ENCODE results near the gene FADS6. TPM values are rescaled to one million over a fixed set of nuclear protein-coding genes. Genes with fewer than 3 reads are reported as not detected.
A peak's percentile ranks its signal among the peaks of the same experiment; 100 is the strongest.
"Not testable (repeated sequence)": the region's sequence is repeated elsewhere in the genome, so short reads cannot be mapped to it uniquely, and the experiment has no call there.

FADS6 gene
- total RNA-seq, 1 experiment from 2014 or later, result 1.2 TPM

GRCh38 chr17:74909097-74909496, 15.7 kb upstream of the FADS6 start:
- not testable (repeated sequence) for H3K4me2 ChIP-seq (ENCODE audit: insufficient read depth, insufficient read length, low read length); H3K9me3 ChIP-seq (ENCODE audit: control insufficient read depth, low read depth, low read length); H3K4me1 ChIP-seq (ENCODE audit: insufficient read depth, low read length); H4K5ac ChIP-seq (ENCODE audit: insufficient read length, low read depth, low read length); H3K9ac ChIP-seq (ENCODE audit: extremely low read depth, insufficient read length, low read length); H3T11ph ChIP-seq (ENCODE audit: low read length); H3K36me3 Mint-ChIP-seq (ENCODE audit: insufficient read depth in 1 of 3, low read depth in 3 of 3); H3K23me2 ChIP-seq (ENCODE audit: insufficient read length, low read depth, low read length, poor library complexity, severe bottlenecking); H2BK120ac ChIP-seq (ENCODE audit: low read depth, low read length, poor library complexity, severe bottlenecking); H4K20me1 ChIP-seq (ENCODE audit: control insufficient read depth, insufficient read depth, insufficient read length); H4K8ac ChIP-seq (replicated peaks; ENCODE audit: insufficient read length, low read depth, low read length); H2BK12ac ChIP-seq (ENCODE audit: insufficient read length, low read depth, low read length); H3K27ac ChIP-seq (ENCODE audit: insufficient read length, low read depth, low read length); H3K79me1 ChIP-seq (ENCODE audit: insufficient read depth, low read depth, low read length, poor library complexity, severe bottlenecking); H2BK20ac ChIP-seq (ENCODE audit: low read depth, low read length, poor library complexity, severe bottlenecking); H3K27ac Mint-ChIP-seq; H3K4ac ChIP-seq (ENCODE audit: low read depth, low read length); H3K23ac ChIP-seq (ENCODE audit: insufficient read length, low read depth, low read length); H3K14ac ChIP-seq (ENCODE audit: insufficient read depth, low read length); H3K18ac ChIP-seq (ENCODE audit: insufficient read length, low read depth, low read length); H3K79me2 ChIP-seq (ENCODE audit: insufficient read depth, low read length); H2AK5ac ChIP-seq (ENCODE audit: insufficient read length, low read length); H2AFZ ChIP-seq (ENCODE audit: low read length); H3K27me3 ChIP-seq (ENCODE audit: insufficient read depth, low read length); H4K91ac ChIP-seq (ENCODE audit: insufficient read length, low read depth, low read length); H2BK5ac ChIP-seq (ENCODE audit: insufficient read length, low read length); DNase-seq; H3K56ac ChIP-seq (ENCODE audit: insufficient read length, low read depth, low read length); H2BK15ac ChIP-seq (ENCODE audit: low read depth, low read length); H3K9me3 Mint-ChIP-seq
- H3K4me1 Mint-ChIP-seq, result peaks cover 41 to 54% of the 10 kb centered on the region in 2 experiments
- peak overlapping the region in 1 of 2 experiments; percentile 8; a peak in 2 of 5 replicates for H3K4me3 Mint-ChIP-seq
- WGBS (ENCODE audit: extremely low coverage, insufficient read length, low lambda C conversion rate), result no CpG with 5 or more reads among the region's 4 CpGs
- peaks cover 40% of the 10 kb centered on the region for H3K27me3 Mint-ChIP-seq (ENCODE audit: low read depth)
